Measurements from ENCODE around the gene NANOG.

GRCh38 chr12:7837366-7837765 is 48.2 kb downstream of the NANOG start:
- no peak for TF ChIP-seq CTCF (conservative IDR thresholded peaks at IDR 0.05)
- TF ChIP-seq EZH2 (IDR thresholded peaks at IDR 0.05; ENCODE audit: low read depth): no peak

All from PC-9 (cell line).